Upper lobe of left lung (tissue), 6 donors: ENCODE data around the gene AXL. TPM values are rescaled to one million over a fixed set of nuclear protein-coding genes. Genes with fewer than 3 reads are reported as not detected.
A peak's percentile ranks its signal among the peaks of the same experiment; 100 is the strongest.

Experiments used
- ATAC-seq, 2 donors: fragments of 200-7000 bp; cut with Tn5 transposase; one replicate each; pipeline ENCODE4 v1.9.1; 2022; ENCODE audit warnings: mild to moderate bottlenecking in 2 of 2, moderate library complexity in 2 of 2; ENCODE audit not compliant: low FRiP score in 2 of 2
- DNase-seq, 2 donors: peaks; one replicate each; pipeline ENCODE4 v3.0.0-alpha.2; 2019 to 2020
- H3K27ac ChIP-seq, 4 donors: fragments of 200-600 bp; sonication (generic); one replicate each; pipeline ENCODE4 v1.5.1; 2016 to 2019
- H3K27me3 ChIP-seq, 4 donors: fragments of 200-600 bp; sonication (generic); one replicate each; pipeline ENCODE4 v1.5.1; 2017 to 2019
- H3K36me3 ChIP-seq, 4 donors: fragments of 200-600 bp; sonication (generic); one replicate each; pipeline ENCODE4 v1.5.1; 2016 to 2019
- H3K4me1 ChIP-seq, 4 donors: fragments of 200-600 bp; sonication (generic); one replicate each; pipeline ENCODE4 v1.5.1; 2018 to 2019
- H3K4me3 ChIP-seq, 4 donors: fragments of 200-600 bp; sonication (generic); one replicate each; pipeline ENCODE4 v1.5.1; 2017 to 2019; ENCODE audit warnings: mild to moderate bottlenecking in 2 of 4, moderate library complexity in 1 of 4
- H3K9me3 ChIP-seq, 4 donors: fragments of 200-600 bp; sonication (generic); one replicate each; pipeline ENCODE4 v1.5.1; 2018 to 2019
- EP300 ChIP-seq, 4 donors: sonication (generic); formaldehyde crosslinking; IDR thresholded peaks; one replicate each; pipeline ENCODE4 v1.5.1; 2017; ENCODE audit warnings: antibody characterized with exemption in 4 of 4, control low read depth in 2 of 4
- POLR2A ChIP-seq, 4 donors: fragments of 450-650 bp; IDR thresholded peaks; one replicate each; pipeline ENCODE4 v1.5.1; 2016 to 2017; ENCODE audit warnings: antibody characterized with exemption in 4 of 4, mild to moderate bottlenecking in 2 of 4
- POLR2AphosphoS5 ChIP-seq, 2 donors: sonication (generic); formaldehyde crosslinking; IDR thresholded peaks; one replicate each; pipeline ENCODE4 v1.5.1; 2017; ENCODE audit warnings: antibody characterized with exemption in 2 of 2
- WGBS, 2 donors: methylation state at CpG; one replicate each; pipeline ENCODE4 v1.1.5; 2017 to 2018; 5-methylcytosine and 5-hydroxymethylcytosine counted together
- total RNA-seq, 6 donors: library from RNA; depleted of rRNA in 4 of 6; stranded (reverse); fragments of >200 nt in 4 of 6; gene quantifications; one replicate each; pipeline versions ENCODE4 v1.1.0 to v1.2.1, GENCODE V29; 2016 to 2021
- TF ChIP-seq, protein P1 (sequence below), 6 experiments: fragments of 450-650 bp in 4 of 6; fragments of 200-600 bp in 2 of 6; sonication (generic) in 2 of 6; IDR thresholded peaks; one replicate each; pipeline ENCODE4 v1.5.1; 2016 to 2019; ENCODE audit warnings: antibody characterized with exemption in 6 of 6
- donor health status: DM: no; HTN: no; CAD: no; lungs with moderate emphysema.
- donor health status: DM: no; HTN: yes; CAD: no; lungs with severe emphysema.

AXL gene
- total RNA-seq, 6 donors from 2014 or later: 28.4 to 96.9 (median 71.7) TPM

DNA sequence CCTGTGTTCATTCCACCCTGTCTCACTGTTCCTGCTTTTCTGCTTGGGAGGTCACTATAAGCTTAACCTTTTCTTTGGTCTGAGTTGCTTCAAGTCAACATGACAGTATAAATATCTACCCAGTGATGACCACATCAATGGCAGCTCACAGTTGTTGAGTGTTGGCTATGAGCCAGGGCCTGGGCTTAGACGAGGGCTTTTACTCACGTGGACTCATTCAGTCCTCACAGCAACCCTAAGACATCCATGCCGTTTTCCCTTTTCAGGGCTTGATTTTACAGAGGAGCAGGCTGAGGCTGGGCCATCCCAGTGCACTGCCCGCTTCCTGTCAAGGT, 80.7 kb downstream of the AXL start:
- DNase-seq (peak in 1 of 2 donors; percentile 65), ATAC-seq (peak; percentile 5 to 11)
- H3K9me3 ChIP-seq: no peaks in the 10 kb centered on the region
- H3K27ac ChIP-seq: peak overlapping the region; percentile 79 to 86 (median 83)
- 36 to 38% methylated on average over 4 of the region's 4 CpGs for WGBS, 2 donors
- no peak overlapping the region for H3K4me3 ChIP-seq
- H3K27me3 ChIP-seq: no peaks in the 10 kb centered on the region
- peaks cover 41 to 61% (median 54%) of the 10 kb centered on the region in 4 donors for H3K4me1 ChIP-seq
- H3K36me3 ChIP-seq: peaks cover 10 to 98% (median 64%) of the 10 kb centered on the region in 4 donors
- TF ChIP-seq POLR2AphosphoS5 (IDR thresholded peaks at IDR 0.05) (peak in 1 of 2 donors; percentile 53), EP300 (IDR thresholded peaks at IDR 0.05) (no peak)

GRCh38 chr19:41300555-41300954, 81.5 kb downstream of the AXL start:
- Histone ChIP-seq H3K27me3 (no peaks in the 10 kb centered on the region), H3K4me3 (no peak overlapping the region), H3K4me1 (peaks cover 41 to 58% (median 51%) of the 10 kb centered on the region in 4 donors), H3K36me3 (peaks cover 15 to 98% (median 64%) of the 10 kb centered on the region in 4 donors), H3K27ac (peak overlapping the region; percentile 79 to 86 (median 83)), H3K9me3 (no peaks in the 10 kb centered on the region)
- 65 to 88% methylated on average over 6 of the region's 6 CpGs for WGBS, 2 donors
- no peak for DNase-seq
- ATAC-seq: no peak
- TF ChIP-seq POLR2AphosphoS5 (IDR thresholded peaks at IDR 0.05) (no peak), EP300 (IDR thresholded peaks at IDR 0.05) (no peak), POLR2A (IDR thresholded peaks at IDR 0.05) (no peak)
- TF ChIP-seq, protein P1, sequence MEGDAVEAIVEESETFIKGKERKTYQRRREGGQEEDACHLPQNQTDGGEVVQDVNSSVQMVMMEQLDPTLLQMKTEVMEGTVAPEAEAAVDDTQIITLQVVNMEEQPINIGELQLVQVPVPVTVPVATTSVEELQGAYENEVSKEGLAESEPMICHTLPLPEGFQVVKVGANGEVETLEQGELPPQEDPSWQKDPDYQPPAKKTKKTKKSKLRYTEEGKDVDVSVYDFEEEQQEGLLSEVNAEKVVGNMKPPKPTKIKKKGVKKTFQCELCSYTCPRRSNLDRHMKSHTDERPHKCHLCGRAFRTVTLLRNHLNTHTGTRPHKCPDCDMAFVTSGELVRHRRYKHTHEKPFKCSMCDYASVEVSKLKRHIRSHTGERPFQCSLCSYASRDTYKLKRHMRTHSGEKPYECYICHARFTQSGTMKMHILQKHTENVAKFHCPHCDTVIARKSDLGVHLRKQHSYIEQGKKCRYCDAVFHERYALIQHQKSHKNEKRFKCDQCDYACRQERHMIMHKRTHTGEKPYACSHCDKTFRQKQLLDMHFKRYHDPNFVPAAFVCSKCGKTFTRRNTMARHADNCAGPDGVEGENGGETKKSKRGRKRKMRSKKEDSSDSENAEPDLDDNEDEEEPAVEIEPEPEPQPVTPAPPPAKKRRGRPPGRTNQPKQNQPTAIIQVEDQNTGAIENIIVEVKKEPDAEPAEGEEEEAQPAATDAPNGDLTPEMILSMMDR (IDR thresholded peaks at IDR 0.05): no peak

DNA sequence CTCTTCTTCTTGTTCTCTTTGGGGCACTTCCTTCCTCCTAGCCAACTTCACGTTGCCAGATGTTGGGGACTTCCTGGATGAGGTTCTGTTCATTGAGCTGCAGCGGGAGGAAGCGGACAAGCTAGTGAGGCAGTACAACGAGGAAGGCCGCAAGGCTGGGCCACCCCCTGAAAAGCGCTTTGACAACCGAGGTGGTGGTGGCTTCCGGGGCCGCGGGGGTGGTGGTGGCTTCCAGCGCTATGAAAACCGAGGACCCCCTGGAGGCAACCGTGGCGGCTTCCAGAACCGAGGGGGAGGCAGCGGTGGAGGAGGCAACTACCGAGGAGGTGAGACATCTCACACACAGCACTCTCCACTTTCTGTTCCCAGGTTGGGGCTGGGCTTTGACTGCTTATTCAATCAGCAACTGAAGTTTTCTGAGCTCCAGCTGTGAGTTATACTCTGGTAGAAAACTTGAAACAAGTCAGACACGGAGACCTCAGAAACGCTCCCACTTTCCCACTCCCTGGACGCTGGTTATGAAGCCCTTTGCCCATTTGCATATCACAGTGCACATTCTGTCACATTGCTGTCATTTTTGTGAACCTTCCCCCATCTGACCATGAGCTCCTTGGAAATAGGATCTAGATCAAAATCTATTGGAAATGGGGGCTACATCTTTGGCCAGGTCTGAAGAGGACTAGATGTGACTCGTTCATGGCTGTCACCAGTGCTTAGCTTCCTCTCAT, 83.8 kb downstream of the AXL start:
- H3K36me3 ChIP-seq: peaks cover 26 to 98% (median 61%) of the 10 kb centered on the region in 4 donors
- H3K27me3 ChIP-seq: no peaks in the 10 kb centered on the region
- TF ChIP-seq POLR2A (IDR thresholded peaks at IDR 0.05) (peak in 2 of 4 donors; percentile 10 to 30), POLR2AphosphoS5 (IDR thresholded peaks at IDR 0.05) (no peak), EP300 (IDR thresholded peaks at IDR 0.05) (no peak)
- TF ChIP-seq, protein P1 (IDR thresholded peaks at IDR 0.05): no peak
- H3K4me1 ChIP-seq: peaks cover 34 to 50% (median 38%) of the 10 kb centered on the region in 4 donors
- H3K9me3 ChIP-seq: no peaks in the 10 kb centered on the region
- H3K27ac ChIP-seq: peak overlapping the region in 2 of 4 donors; percentile 57 to 98
- peak; percentile 62 to 77 for DNase-seq
- no peak overlapping the region for H3K4me3 ChIP-seq
- no peak for ATAC-seq
- 50 to 76% methylated on average over 20 to 21 of the region's 21 CpGs for WGBS, 2 donors

- WGBS, 2 donors: 83 to 89% methylated on average over 10 to 14 of the region's 14 CpGs
- Histone ChIP-seq H3K4me3 (no peak overlapping the region), H3K4me1 (peaks cover 34 to 50% (median 39%) of the 10 kb centered on the region in 4 donors), H3K36me3 (peaks cover 26 to 90% (median 61%) of the 10 kb centered on the region in 4 donors), H3K27me3 (no peaks in the 10 kb centered on the region), H3K9me3 (no peaks in the 10 kb centered on the region), H3K27ac (peak overlapping the region in 2 of 4 donors; percentile 57 to 98)
- TF ChIP-seq POLR2A (IDR thresholded peaks at IDR 0.05): no peak
- no peak for TF ChIP-seq POLR2AphosphoS5 (IDR thresholded peaks at IDR 0.05)
- TF ChIP-seq EP300 (IDR thresholded peaks at IDR 0.05): no peak
- TF ChIP-seq, protein P1 (IDR thresholded peaks at IDR 0.05): no peak
- DNase-seq (no peak), ATAC-seq (no peak)
These were observed 84.9 kb downstream of the AXL start for GRCh38 chr19:41303954-41304353.

DNA sequence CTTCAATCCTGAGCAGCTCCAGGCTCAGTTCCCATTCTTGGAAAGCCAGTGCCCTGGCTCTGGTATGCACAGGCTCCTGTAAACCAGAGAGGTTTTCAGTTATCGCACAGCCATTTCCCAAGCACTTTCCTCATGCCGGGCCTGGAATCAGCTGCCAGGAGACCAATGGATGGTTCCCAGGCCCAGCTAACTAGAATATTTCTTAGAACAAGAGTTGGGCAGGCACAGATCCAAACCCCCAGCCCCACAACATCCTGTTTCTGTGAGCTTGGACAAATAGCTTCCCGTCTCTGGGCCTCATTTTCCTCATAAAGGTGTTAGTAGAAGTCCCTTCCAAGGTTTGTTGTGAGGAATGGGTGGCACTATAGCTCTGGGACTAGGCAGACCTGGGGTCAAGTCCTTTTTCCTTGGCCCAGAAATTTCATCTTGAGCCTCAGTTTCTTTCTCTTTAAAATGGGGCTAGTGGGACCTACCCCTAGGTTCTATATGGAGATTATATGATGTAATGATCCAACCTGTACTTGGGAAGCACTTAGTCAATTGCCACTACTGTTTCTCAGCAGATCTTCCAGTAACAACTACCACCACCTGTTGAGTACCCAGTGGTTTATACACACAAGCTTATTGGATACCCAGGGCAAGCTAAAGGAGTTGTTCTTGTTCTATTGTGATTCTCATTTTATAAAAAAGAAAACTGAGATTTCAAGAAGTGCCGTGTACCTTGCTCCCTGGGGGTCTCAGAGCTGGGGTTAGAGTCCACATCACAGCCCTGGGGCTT, 85.9 kb downstream of the AXL start:
- TF ChIP-seq POLR2A (IDR thresholded peaks at IDR 0.05): no peak
- TF ChIP-seq, protein P1 (IDR thresholded peaks at IDR 0.05): no peak
- no peak for TF ChIP-seq EP300 (IDR thresholded peaks at IDR 0.05)
- no peak for TF ChIP-seq POLR2AphosphoS5 (IDR thresholded peaks at IDR 0.05)
- H3K4me3 ChIP-seq: no peak overlapping the region
- 77% methylated on average over 4 of the region's 4 CpGs for WGBS, 2 donors
- DNase-seq: no peak
- H3K27me3 ChIP-seq: no peaks in the 10 kb centered on the region
- ATAC-seq: no peak
- peaks cover 0 to under 1% (median 0%) of the 10 kb centered on the region in 4 donors for H3K9me3 ChIP-seq
- H3K4me1 ChIP-seq: peaks cover 31 to 46% (median 35%) of the 10 kb centered on the region in 4 donors
- H3K36me3 ChIP-seq: peaks cover 26 to 81% (median 61%) of the 10 kb centered on the region in 4 donors
- H3K27ac ChIP-seq: peak overlapping the region in 2 of 4 donors; percentile 68 to 98
